Stomach (tissue), 9 donors: Measurements from ENCODE around the gene GMDS. TPM values are rescaled to one million over a fixed set of nuclear protein-coding genes. Genes with fewer than 3 reads are reported as not detected.
A peak's percentile ranks its signal among the peaks of the same experiment; 100 is the strongest.

Experiments used
- DNase-seq, 2 donors: peaks; one replicate each; pipeline versions ENCODE4 v3.0.0 to v3.0.0-alpha.2; 2013 to 2019
- H3K27ac ChIP-seq, 5 donors: fragments of 200-600 bp in 4 of 5; sonication (generic) in 4 of 5; one replicate each; pipeline ENCODE4 v1.5.1; 2013 to 2019; ENCODE audit warnings: mild to moderate bottlenecking in 1 of 5, moderate library complexity in 1 of 5
- H3K27me3 ChIP-seq, 3 donors: fragments of 200-600 bp; sonication (generic); one replicate each; pipeline ENCODE4 v1.5.1; 2017 to 2019; ENCODE audit warnings: mixed run types in 1 of 3
- H3K36me3 ChIP-seq, 4 donors: fragments of 200-600 bp; sonication (generic); 1 replicate in 3 of 4; 2 replicates in 1 of 4; pipeline ENCODE4 v1.5.1; 2016 to 2019
- H3K4me1 ChIP-seq, 4 donors: fragments of 200-600 bp; sonication (generic); one replicate each; pipeline ENCODE4 v1.5.1; 2016 to 2019
- H3K4me3 ChIP-seq, 4 donors: fragments of 200-600 bp; sonication (generic) in 3 of 4; one replicate each; pipeline ENCODE4 v1.5.1; 2016 to 2019; ENCODE audit warnings: mild to moderate bottlenecking in 1 of 4
- H3K9me3 ChIP-seq, 4 donors: fragments of 200-600 bp; sonication (generic); one replicate each; pipeline ENCODE4 v1.5.1; 2016 to 2019
- CTCF ChIP-seq, 7 experiments: fragments of 450-650 bp in 4 of 7; fragments of 200-600 bp in 3 of 7; sonication (generic) in 3 of 7; IDR thresholded peaks; one replicate each; pipeline ENCODE4 v1.5.1; 2016 to 2019; ENCODE audit warnings: antibody characterized with exemption in 7 of 7, control low read depth in 2 of 7, mild to moderate bottlenecking in 1 of 7
- EP300 ChIP-seq: sonication (generic); formaldehyde crosslinking; IDR thresholded peaks from one replicate; pipeline ENCODE4 v1.6.1; 2017; ENCODE audit warnings: antibody characterized with exemption
- POLR2A ChIP-seq, 4 donors: fragments of 450-650 bp; IDR thresholded peaks; one replicate each; pipeline ENCODE4 v1.6.1; 2016; ENCODE audit warnings: antibody characterized with exemption in 4 of 4, control low read depth in 2 of 4, mild to moderate bottlenecking in 1 of 4, moderate library complexity in 1 of 4
- POLR2AphosphoS5 ChIP-seq, 3 donors: sonication (generic); formaldehyde crosslinking; IDR thresholded peaks; one replicate each; pipeline ENCODE4 v1.6.1; 2016; ENCODE audit warnings: antibody characterized with exemption in 3 of 3
- WGBS, 5 donors: extraction: QIAGEN DNeasy Blood & Tissue Kit in 3 of 5; methylation state at CpG; one replicate each; pipeline versions ENCODE4 v1.1.5 to v1.1.7; 2013 to 2018; 5-methylcytosine and 5-hydroxymethylcytosine counted together
- intact Hi-C: fragments of 100-400 bp; cut with DNase I; formaldehyde crosslinking; loops from one replicate; pipeline ENCODE4 v1.15.1; 2023; ENCODE audit warnings: low total_unique reads
- polyA plus RNA-seq, 3 donors: library from polyadenylated mRNA; stranded (reverse); fragments of 200-250 nt; gene quantifications; one replicate each; pipeline ENCODE4 v1.2.3, GENCODE V29; 2013
- total RNA-seq, 5 donors: library from RNA; depleted of rRNA; stranded (reverse); fragments of >200 nt; gene quantifications; one replicate each; pipeline versions ENCODE4 v1.1.0 to v1.2.3, GENCODE V29; 2014 to 2016
- donor health status: healthy with polysubstance abuse.
- donor health status: Bipolar disorder and iron deficiency.
- donor health status: healthy.

Gene GMDS
- total and polyA plus RNA-seq, 8 donors: 83.7 to 262 (median 121) TPM

- DNase-seq: no peak
- Histone ChIP-seq H3K9me3 (no peaks in the 10 kb centered on the region), H3K27me3 (peaks cover 17 to 99% (median 61%) of the 10 kb centered on the region in 3 donors), H3K27ac (no peak overlapping the region), H3K4me3 (no peak overlapping the region), H3K36me3 (peaks cover 0 to 43% (median 37%) of the 10 kb centered on the region in 4 donors), H3K4me1 (peaks cover 9 to 35% (median 26%) of the 10 kb centered on the region in 4 donors)
- intact Hi-C loops: no loop called here
- TF ChIP-seq CTCF (IDR thresholded peaks at IDR 0.05): no peak
- TF ChIP-seq POLR2AphosphoS5 (IDR thresholded peaks at IDR 0.05): no peak
- no peak for TF ChIP-seq EP300
- TF ChIP-seq POLR2A (IDR thresholded peaks at IDR 0.05): no peak
- WGBS, 5 donors: 88 to 92% (median 91%) methylated on average over 30 of the region's 30 CpGs
Measured at GRCh38 chr6:1621070-1621701, 624.2 kb downstream of the GMDS start.

- Histone ChIP-seq H3K36me3 (peaks cover 0 to 43% (median 37%) of the 10 kb centered on the region in 4 donors), H3K27me3 (peaks cover 17 to 99% (median 61%) of the 10 kb centered on the region in 3 donors), H3K27ac (no peak overlapping the region), H3K4me1 (peaks cover 9 to 30% (median 23%) of the 10 kb centered on the region in 4 donors), H3K4me3 (peak overlapping the region in 1 of 4 donors; percentile 32), H3K9me3 (no peaks in the 10 kb centered on the region)
- TF ChIP-seq POLR2AphosphoS5 (IDR thresholded peaks at IDR 0.05) (no peak), POLR2A (IDR thresholded peaks at IDR 0.05) (no peak), CTCF (IDR thresholded peaks at IDR 0.05) (no peak), EP300 (no peak)
- WGBS, 5 donors: 61 to 76% (median 63%) methylated on average over 21 to 50 of the region's 50 CpGs
- intact Hi-C loops: no loop called here
- no peak for DNase-seq
Measured at GRCh38 chr6:1620504-1621069, 624.8 kb downstream of the GMDS start.

GRCh38 chr6:1619673-1620503 lies 625.5 kb downstream of the GMDS start:
- peaks cover 21 to 99% (median 61%) of the 10 kb centered on the region in 3 donors for H3K27me3 ChIP-seq
- H3K4me3 ChIP-seq: peak overlapping the region; percentile 7 to 32 (median 20)
- H3K27ac ChIP-seq: no peak overlapping the region
- no peaks in the 10 kb centered on the region for H3K9me3 ChIP-seq
- peak in 1 of 2 donors; percentile 57 for DNase-seq
- intact Hi-C loops: no loop called here
- H3K4me1 ChIP-seq: peaks cover 11 to 28% (median 22%) of the 10 kb centered on the region in 4 donors
- TF ChIP-seq EP300 (no peak), POLR2AphosphoS5 (IDR thresholded peaks at IDR 0.05) (no peak), CTCF (IDR thresholded peaks at IDR 0.05) (no peak), POLR2A (IDR thresholded peaks at IDR 0.05) (no peak)
- peaks cover 0 to 43% (median 37%) of the 10 kb centered on the region in 4 donors for H3K36me3 ChIP-seq
- WGBS, 5 donors: 33 to 68% (median 53%) methylated on average over 31 to 83 of the region's 83 CpGs

DNA sequence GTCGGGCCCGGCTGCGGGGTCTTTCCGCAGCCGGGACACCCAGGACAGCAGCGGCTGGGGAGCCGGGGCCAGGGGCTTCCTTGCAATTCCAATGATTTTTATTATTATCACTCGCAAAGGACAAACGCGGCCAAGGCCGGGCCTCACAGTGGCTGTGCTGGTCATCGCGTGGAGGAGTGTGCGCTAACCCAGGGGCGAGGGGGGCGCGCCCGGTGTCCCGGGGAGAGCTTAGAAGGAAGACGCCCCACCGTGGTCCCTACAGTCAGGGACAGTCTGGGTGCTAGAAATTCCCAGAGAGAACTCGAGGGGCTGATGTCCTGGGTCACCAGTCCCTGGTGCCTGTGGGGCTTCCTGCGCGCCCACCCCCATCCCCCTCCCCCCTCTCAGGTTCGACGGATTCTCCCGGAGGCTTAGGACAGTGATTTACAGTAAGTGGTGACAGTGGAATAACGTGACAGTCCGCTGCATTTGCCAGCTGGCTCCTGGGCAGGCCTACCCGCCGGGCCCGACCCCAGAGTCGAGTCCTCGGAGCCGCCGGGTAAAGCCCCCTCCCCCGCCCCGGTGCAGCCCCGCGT lies 626.2 kb downstream of the GMDS start:
- peaks cover 0 to 41% (median 35%) of the 10 kb centered on the region in 4 donors for H3K36me3 ChIP-seq
- H3K27ac ChIP-seq: no peak overlapping the region
- 36 to 67% (median 61%) methylated on average over 12 to 40 of the region's 40 CpGs for WGBS, 5 donors
- H3K4me1 ChIP-seq: peaks cover 17 to 29% (median 23%) of the 10 kb centered on the region in 4 donors
- DNase-seq: no peak
- intact Hi-C loops: no loop called here
- peak overlapping the region in 2 of 4 donors; percentile 15 to 26 for H3K4me3 ChIP-seq
- H3K9me3 ChIP-seq: no peaks in the 10 kb centered on the region
- TF ChIP-seq POLR2A (IDR thresholded peaks at IDR 0.05) (no peak), POLR2AphosphoS5 (IDR thresholded peaks at IDR 0.05) (no peak), CTCF (IDR thresholded peaks at IDR 0.05) (no peak), EP300 (no peak)
- peaks cover 25 to 99% (median 61%) of the 10 kb centered on the region in 3 donors for H3K27me3 ChIP-seq
